K562 (cell line): ENCODE results near the gene MAGEA1. TPM values are rescaled to one million over a fixed set of nuclear protein-coding genes. Genes with fewer than 3 reads are reported as not detected.

Experiments used
- CREM ChIP-seq: IDR thresholded peaks from 2 replicates; pipeline ENCODE4 v1.6.1; 2014; ENCODE audit warnings: antibody characterized with exemption, low read depth
- MEF2A ChIP-seq: IDR thresholded peaks from 2 replicates; pipeline ENCODE4 v1.6.1; 2011; ENCODE audit warnings: low read depth, mild to moderate bottlenecking, low read length, moderate library complexity; ENCODE audit not compliant: control insufficient read depth
- MTA1 ChIP-seq: fragments of 450-650 bp; IDR thresholded peaks from 2 replicates; pipeline ENCODE4 v1.6.1; 2017; ENCODE audit warnings: borderline replicate concordance
- POLR2A ChIP-seq: fragments of 450-650 bp; conservative IDR thresholded peaks from 2 replicates; pipeline ENCODE4 v1.6.1; 2016
- RCOR1 ChIP-seq, 2 experiments: IDR thresholded peaks; 2 replicates each; pipeline ENCODE4 v1.6.1; 2012; ENCODE audit warnings: low read depth in 2 of 2, low read length in 2 of 2, borderline replicate concordance in 1 of 2, improper control_type of control experiment in 1 of 2
- SP1 ChIP-seq: sonication (generic); formaldehyde crosslinking; IDR thresholded peaks from 2 replicates; pipeline ENCODE4 v1.8.1; 2022; ENCODE audit warnings: mild to moderate bottlenecking, missing genetic modification reagents
- ZFX ChIP-seq: sonication (generic); formaldehyde crosslinking; IDR thresholded peaks from 2 replicates; pipeline ENCODE4 v1.8.0; 2022; ENCODE audit warnings: mild to moderate bottlenecking, missing genetic modification reagents, moderate library complexity
- polyA plus RNA-seq, 8 experiments: library from polyadenylated mRNA; depleted of rRNA in 4 of 8; stranded (reverse) in 5 of 8; unstranded in 3 of 8; fragments of >200 nt; fragmentation: Nextera tagmentation in 2 of 8; fragmentation: Illumina TruSeq in 1 of 8; extraction: Ambion mirVana in 2 of 8; extraction: Trizol in 1 of 8; gene quantifications; 2 replicates each; pipeline versions ENCODE4 v1.2.1 to v1.2.3, GENCODE V29; 2011 to 2014; ENCODE audit warnings: inconsistent platforms in 1 of 8, missing spikeins in 1 of 8
- total RNA-seq, 7 experiments: library from RNA; depleted of rRNA in 6 of 7; stranded (reverse); fragments of >200 nt in 6 of 7; fragmentation: Illumina TruSeq in 2 of 7; extraction: Trizol in 2 of 7; gene quantifications; 2 replicates each; pipeline versions ENCODE4 v1.2.1 to v1.2.3, GENCODE V29; 2011 to 2021; ENCODE audit warnings: low replicate concordance in 1 of 7
- TF ChIP-seq, protein P1 (sequence below), 2 experiments: fragments of 450-650 bp; formaldehyde crosslinking in 1 of 2; IDR thresholded peaks; 2 replicates each; pipeline versions ENCODE4 v1.4.0 to v1.6.1; 2014 to 2020; ENCODE audit warnings: mild to moderate bottlenecking in 2 of 2, borderline replicate concordance in 1 of 2, low read depth in 1 of 2
- TF ChIP-seq, protein P2 (sequence below): fragments of 450-650 bp; IDR thresholded peaks from 2 replicates; pipeline ENCODE4 v1.6.1; 2016; ENCODE audit warnings: low read depth, mild to moderate bottlenecking, moderate library complexity
- TF ChIP-seq, protein P3 (sequence below), 2 experiments: IDR thresholded peaks in 1 of 2; conservative IDR thresholded peaks in 1 of 2; 2 replicates each; pipeline ENCODE4 v1.6.1; 2016; ENCODE audit warnings: low read depth in 2 of 2, mild to moderate bottlenecking in 1 of 2, missing compliant biosample characterization in 1 of 2, missing genetic modification characterization in 1 of 2, moderate library complexity in 1 of 2
- TF ChIP-seq, protein P4 (sequence below), 2 experiments: fragments of 450-650 bp in 1 of 2; sonication (generic) in 1 of 2; formaldehyde crosslinking in 1 of 2; IDR thresholded peaks in 1 of 2; conservative IDR thresholded peaks in 1 of 2; 2 replicates each; pipeline versions ENCODE4 v1.6.1 to v1.8.1; 2016 to 2023; ENCODE audit warnings: mild to moderate bottlenecking in 2 of 2, moderate library complexity in 2 of 2, inconsistent platforms in 1 of 2, missing genetic modification reagents in 1 of 2

MAGEA1 gene
- total and polyA plus RNA-seq, 9 of the 15 experiments (the other 6 are each of a cell fraction or from before 2014, with no cell fraction given): 10.2 to 57.9 (median 44.1) TPM

DNA sequence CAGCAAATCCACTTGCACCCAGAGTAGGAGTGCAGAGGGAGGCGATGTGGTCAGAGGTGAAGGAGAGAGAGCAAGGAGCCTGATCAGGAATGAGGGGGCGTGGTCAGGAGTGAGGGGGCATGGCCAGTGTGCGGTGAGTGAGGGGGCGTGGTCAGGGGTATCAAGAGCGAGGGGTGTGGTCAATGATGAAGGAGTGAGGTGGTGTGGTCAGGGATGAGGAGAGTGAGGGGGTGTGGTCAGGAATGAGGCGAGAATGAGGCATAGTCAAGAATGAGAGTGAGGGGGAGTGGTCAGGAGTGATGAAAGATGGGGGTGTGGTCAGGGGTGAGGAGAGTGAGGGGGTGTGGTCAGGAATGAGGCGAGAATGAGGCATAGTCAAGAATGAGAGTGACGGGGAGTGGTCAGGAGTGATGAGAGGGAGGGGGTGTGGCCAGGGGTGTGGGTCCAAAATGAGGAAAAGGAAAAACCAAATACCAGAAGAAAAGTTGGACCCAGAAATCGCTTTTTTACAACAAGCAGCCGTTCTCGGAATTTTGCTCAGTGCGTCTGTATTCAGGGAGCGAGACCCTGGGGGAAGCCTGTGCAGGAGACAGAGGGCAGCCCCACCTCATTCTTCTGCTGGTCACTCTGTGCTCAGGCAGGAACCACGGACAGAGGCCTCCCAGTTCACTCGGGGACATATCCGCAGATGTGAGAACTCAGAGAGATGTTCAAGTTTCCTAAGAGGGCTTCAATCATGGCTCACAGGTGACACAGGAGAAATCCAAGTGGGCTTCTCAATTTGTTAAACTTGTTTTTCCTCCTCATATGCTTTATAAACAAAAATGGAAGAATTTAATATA is 47.5 kb downstream of the MAGEA1 start (continued):
- TF ChIP-seq, protein P1, sequence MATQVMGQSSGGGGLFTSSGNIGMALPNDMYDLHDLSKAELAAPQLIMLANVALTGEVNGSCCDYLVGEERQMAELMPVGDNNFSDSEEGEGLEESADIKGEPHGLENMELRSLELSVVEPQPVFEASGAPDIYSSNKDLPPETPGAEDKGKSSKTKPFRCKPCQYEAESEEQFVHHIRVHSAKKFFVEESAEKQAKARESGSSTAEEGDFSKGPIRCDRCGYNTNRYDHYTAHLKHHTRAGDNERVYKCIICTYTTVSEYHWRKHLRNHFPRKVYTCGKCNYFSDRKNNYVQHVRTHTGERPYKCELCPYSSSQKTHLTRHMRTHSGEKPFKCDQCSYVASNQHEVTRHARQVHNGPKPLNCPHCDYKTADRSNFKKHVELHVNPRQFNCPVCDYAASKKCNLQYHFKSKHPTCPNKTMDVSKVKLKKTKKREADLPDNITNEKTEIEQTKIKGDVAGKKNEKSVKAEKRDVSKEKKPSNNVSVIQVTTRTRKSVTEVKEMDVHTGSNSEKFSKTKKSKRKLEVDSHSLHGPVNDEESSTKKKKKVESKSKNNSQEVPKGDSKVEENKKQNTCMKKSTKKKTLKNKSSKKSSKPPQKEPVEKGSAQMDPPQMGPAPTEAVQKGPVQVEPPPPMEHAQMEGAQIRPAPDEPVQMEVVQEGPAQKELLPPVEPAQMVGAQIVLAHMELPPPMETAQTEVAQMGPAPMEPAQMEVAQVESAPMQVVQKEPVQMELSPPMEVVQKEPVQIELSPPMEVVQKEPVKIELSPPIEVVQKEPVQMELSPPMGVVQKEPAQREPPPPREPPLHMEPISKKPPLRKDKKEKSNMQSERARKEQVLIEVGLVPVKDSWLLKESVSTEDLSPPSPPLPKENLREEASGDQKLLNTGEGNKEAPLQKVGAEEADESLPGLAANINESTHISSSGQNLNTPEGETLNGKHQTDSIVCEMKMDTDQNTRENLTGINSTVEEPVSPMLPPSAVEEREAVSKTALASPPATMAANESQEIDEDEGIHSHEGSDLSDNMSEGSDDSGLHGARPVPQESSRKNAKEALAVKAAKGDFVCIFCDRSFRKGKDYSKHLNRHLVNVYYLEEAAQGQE (IDR thresholded peaks at IDR 0.05; ENCODE audit: borderline replicate concordance): peak; percentile 88
- TF ChIP-seq, protein P1 (CRISPR knock-in tag; IDR thresholded peaks at IDR 0.05; ENCODE audit: low read depth): no peak; the same call in 1 of the 2 replicates
- TF ChIP-seq POLR2A (0 out of 2 replicates have a peak, but pooled peaks have one; percentile 26), ZFX (CRISPR knock-in tag) (no peak), MTA1 (peak; percentile 20; the same call in 1 of the 2 replicates), RCOR1 (IDR thresholded peaks at IDR 0.05; ENCODE audit: borderline replicate concordance in 1 of 2, low read depth in 2 of 2, low read length in 2 of 2) (0 out of 4 replicates have a peak, but pooled peaks of 1 of the 2 experiments have one; percentile 2), MEF2A (no peak), SP1 (CRISPR knock-in tag) (peak; percentile 51), CREM (0 out of 2 replicates have a peak, but pooled peaks have one; percentile 36)
- TF ChIP-seq, protein P2, sequence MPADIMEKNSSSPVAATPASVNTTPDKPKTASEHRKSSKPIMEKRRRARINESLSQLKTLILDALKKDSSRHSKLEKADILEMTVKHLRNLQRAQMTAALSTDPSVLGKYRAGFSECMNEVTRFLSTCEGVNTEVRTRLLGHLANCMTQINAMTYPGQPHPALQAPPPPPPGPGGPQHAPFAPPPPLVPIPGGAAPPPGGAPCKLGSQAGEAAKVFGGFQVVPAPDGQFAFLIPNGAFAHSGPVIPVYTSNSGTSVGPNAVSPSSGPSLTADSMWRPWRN: peak; percentile 33; the same call in 1 of the 2 replicates
- TF ChIP-seq, protein P3, sequence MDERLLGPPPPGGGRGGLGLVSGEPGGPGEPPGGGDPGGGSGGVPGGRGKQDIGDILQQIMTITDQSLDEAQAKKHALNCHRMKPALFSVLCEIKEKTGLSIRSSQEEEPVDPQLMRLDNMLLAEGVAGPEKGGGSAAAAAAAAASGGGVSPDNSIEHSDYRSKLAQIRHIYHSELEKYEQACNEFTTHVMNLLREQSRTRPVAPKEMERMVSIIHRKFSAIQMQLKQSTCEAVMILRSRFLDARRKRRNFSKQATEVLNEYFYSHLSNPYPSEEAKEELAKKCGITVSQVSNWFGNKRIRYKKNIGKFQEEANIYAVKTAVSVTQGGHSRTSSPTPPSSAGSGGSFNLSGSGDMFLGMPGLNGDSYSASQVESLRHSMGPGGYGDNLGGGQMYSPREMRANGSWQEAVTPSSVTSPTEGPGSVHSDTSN (CRISPR knock-in tag; IDR thresholded peaks at IDR 0.05; ENCODE audit: low read depth): 0 out of 2 replicates have a peak, but pooled peaks have one; percentile 24
- TF ChIP-seq, protein P3 (tag; conservative IDR thresholded peaks at IDR 0.05; ENCODE audit: low read depth): peak; percentile 78
- TF ChIP-seq, protein P4, sequence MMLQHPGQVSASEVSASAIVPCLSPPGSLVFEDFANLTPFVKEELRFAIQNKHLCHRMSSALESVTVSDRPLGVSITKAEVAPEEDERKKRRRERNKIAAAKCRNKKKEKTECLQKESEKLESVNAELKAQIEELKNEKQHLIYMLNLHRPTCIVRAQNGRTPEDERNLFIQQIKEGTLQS (IDR thresholded peaks at IDR 0.05): peak; percentile 62
- TF ChIP-seq, protein P4 (CRISPR knock-in tag; conservative IDR thresholded peaks at IDR 0.05): no peak
